Measurements from ENCODE around the gene TOX4. TPM values are rescaled to one million over a fixed set of nuclear protein-coding genes. Genes with fewer than 3 reads are reported as not detected.
A peak's percentile ranks its signal among the peaks of the same experiment; 100 is the strongest.

The TOX4 gene
- total RNA-seq, 2 donors from 2014 or later, result 56.1 to 67.3 TPM

GRCh38 chr14:21498540-21499526 lies 21.8 kb downstream of the TOX4 start:
- intact Hi-C loops (cut with DNase I), result loop anchor here in 1 of 2 donors (5.0 kb wide), 1 partner anchor 58 kb away; no protein-coding TSS in a partner anchor

GRCh38 chr14:21501568-21501967 lies 24.6 kb downstream of the TOX4 start:
- no peak for DNase-seq (ENCODE audit: low spot score)
- intact Hi-C loops (cut with DNase I), result no loop called here

More at GRCh38 chr14:21498540-21499526, 21.8 kb downstream of the TOX4 start:
- no peak for DNase-seq (ENCODE audit: low spot score)

DNA sequence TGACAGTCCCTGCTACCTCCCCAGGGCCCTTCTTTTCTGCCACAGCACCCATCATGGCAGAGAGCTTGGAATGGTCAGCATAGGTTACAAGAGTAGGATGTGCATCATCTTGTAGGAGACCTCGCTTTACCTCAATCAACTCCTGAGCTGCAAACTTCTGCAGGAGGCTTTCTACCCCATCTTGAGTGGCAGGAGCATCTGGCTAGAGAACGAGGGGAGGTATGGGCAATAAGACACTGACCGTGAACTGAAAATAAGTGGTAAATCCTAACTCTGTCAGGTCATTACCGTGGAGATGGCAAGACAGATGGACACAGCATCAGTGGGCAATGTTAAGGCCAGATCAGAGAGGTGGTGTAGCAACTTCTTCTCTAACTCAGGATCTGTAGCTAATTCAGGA lies 26.4 kb downstream of the TOX4 start:
- intact Hi-C loops (cut with DNase I), result no loop called here
- no peak for DNase-seq (ENCODE audit: low spot score)

DNA sequence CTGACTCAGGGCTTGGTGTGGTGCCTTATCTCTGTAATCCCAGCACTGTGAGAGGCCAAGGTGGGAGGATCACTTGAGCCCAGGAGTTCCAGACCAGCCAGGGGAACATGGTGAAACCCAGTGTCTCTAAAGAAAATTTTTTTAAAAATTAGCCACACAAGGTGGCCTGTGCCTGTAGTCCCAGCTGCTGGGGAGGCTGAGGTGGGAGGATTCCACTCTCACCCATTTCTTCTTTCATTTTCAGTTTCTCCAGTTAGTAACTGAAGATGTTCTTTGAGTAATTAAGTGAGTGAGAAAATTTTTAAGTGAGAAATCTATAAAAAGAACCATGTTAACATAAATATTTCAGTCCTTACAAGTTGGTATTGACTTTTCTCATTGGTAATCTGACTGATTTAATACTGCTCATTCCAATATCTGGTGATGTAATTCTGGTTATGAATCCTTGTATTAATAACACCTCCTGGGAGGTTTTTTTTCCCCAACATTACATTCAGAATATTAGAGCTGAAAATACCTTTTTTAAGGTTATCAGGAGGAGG lies 28.1 kb downstream of the TOX4 start:
- DNase-seq (ENCODE audit: low spot score), result no peak
- intact Hi-C loops (cut with DNase I), result no loop called here

DNA sequence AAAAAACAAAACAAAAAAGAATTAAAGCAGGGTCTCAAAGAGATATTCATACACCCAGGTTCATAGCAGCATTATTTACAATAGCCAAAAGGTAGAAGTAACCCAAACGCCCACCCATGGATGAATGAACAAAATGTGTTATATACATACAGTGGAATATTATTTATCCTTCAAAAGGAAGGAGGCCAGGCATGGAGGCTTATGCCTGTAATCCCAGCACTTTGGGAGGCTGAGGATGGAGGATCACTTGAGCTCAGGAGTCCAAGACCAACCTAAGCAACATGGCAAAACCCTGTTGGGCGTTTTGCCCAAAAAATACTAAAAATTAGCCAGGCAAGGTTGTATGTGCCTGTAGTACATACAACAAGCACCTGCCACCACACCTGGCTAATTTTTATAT lies 29.6 kb downstream of the TOX4 start:
- intact Hi-C loops (cut with DNase I), result no loop called here

GRCh38 chr14:21509432-21510143 lies 32.6 kb downstream of the TOX4 start:
- no peak for DNase-seq (ENCODE audit: low spot score)
- intact Hi-C loops (cut with DNase I), result no loop called here

More for the DNA sequence above, 29.6 kb downstream of the TOX4 start:
- no peak for DNase-seq (ENCODE audit: low spot score)

DNA sequence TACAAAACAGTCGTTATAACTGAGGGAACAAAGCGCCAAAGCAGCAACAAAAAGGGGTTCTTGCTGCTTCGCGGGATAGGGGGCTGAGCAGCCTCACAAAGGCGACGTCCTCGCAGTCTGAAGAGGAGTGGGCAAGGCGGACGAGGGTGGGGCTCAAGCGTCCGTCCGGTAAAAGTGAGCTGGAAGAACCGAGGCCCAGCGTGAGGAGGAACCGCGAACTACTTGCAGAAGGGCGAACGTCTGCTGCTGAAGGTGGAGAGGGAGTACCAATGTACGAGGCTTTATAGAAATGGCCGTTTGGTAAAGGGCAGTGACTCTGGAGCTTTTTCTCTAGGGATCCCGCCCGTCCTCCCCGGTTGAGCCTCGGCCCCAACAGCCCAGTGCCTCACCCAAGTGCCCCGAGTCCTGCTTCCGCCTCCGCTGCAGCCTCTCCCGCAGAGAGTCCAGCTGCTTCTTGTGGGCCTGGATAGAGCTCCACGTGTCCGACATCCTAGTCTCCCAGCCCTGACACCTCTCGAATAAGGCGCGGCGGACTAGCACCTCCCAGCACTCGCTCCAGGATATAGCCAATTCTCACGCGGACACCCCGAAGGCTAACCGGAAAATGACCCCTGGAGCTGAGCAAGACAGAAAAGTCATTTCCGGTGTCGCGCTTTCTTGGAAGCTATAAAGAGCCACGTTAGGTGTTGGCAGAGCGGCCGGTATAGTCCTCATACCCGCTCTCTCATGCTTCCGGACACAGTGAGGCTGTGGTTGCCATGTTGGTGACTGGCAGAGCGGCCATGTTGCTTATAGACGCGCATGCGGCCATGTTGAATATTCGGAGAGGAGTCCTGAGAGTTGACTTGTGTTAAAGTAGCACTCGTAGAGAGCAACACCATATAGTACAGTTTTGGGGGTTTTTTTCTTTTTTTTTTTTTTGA lies 34.0 kb downstream of the TOX4 start, which contains the start of gene METTL3:
Gene METTL3, minus strand, starts transcription at position 606 of the 923 bp plus-strand sequence. Its CDS starts 117 bp downstream, at position 489.
- intact Hi-C loops (cut with DNase I), result no loop called here
- peak; percentile 99 for DNase-seq (ENCODE audit: low spot score)

DNA sequence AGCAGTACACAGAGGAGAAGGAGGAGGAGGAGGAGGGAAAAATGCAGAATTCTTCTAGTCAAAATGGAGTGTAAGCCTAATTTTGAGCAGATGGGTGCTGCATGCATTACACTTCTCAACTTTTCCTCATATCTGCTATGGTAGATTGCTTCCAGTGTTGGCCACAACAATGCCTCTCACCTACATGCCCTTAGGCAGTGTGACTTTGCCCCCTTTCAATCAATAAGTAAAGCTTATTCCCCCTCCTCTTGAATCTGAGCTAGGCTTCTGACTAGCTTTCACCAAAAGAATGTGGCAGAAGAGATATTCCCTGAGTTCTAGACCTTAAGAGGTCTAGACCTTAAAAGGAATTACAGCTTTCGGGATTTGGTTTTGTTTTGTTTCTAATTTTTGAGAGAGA lies 37.3 kb downstream of the TOX4 start:
- no peak for DNase-seq (ENCODE audit: low spot score)
- intact Hi-C loops (cut with DNase I), result no loop called here

DNA sequence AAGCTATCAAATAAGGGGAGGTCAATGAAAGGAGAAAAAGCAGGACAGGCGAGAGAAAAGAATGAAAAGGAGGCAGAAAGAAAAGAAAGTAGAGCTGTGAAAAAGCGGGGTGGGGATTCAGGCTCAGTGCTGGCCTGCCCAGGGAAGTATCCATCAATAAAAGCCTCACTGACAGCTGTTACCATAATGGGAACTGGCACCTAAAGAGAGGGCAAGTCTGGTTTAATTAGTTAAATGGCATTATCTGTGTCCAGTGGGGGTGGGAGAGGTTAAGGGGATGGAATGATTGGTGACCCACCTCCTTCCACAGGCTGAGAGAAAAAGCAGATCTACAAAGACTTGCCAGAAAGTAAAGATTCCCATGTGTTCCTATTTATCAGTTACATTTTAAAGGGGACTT lies 41.7 kb downstream of the TOX4 start:
- intact Hi-C loops (cut with DNase I), result no loop called here
- DNase-seq (ENCODE audit: low spot score), result no peak

DNA sequence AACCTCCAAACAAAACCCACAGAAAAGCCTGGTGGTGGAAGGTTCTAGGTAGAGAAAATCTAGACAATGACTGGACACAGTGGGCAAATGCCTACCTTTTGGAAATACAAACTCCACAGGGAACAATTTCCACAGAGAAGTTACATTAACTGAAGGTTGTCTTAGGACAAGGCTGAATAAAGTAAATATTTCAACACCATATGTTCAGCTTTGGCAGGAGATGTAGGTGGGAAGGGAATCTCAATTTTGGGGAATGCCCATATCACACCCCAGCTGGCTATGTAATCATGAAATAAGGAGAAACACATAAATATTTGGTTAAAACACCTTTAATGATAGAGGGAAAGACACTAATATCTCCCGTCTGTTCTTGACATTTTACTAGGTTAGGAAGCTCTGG lies 43.8 kb downstream of the TOX4 start:
- no peak for DNase-seq (ENCODE audit: low spot score)
- intact Hi-C loops (cut with DNase I), result no loop called here

- no peak for DNase-seq (ENCODE audit: low spot score)
- intact Hi-C loops (cut with DNase I), result no loop called here
Observed at GRCh38 chr14:21521501-21521900, 44.5 kb downstream of the TOX4 start.

DNA sequence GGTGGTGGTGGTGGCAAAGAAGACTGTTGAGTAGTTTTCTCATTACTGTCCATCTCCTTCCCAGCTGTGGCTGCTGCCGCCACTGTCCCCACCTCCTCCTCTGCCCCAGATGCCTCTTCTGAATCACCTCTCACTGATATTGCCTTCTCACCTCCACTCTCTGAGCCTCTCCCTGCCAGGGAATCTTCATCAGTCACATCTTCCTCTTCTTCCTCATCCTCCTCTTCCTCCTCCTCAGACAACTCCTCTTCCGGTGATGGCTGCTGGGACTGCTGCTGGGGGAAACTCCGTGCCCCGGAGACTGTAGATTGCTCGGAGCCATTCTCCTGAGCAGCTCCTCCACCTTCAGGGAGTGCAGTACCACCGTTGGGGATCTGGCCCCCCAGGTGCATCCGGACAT lies 46.2 kb downstream of the TOX4 start:
- intact Hi-C loops (cut with DNase I), result no loop called here
- no peak for DNase-seq (ENCODE audit: low spot score)

DNA sequence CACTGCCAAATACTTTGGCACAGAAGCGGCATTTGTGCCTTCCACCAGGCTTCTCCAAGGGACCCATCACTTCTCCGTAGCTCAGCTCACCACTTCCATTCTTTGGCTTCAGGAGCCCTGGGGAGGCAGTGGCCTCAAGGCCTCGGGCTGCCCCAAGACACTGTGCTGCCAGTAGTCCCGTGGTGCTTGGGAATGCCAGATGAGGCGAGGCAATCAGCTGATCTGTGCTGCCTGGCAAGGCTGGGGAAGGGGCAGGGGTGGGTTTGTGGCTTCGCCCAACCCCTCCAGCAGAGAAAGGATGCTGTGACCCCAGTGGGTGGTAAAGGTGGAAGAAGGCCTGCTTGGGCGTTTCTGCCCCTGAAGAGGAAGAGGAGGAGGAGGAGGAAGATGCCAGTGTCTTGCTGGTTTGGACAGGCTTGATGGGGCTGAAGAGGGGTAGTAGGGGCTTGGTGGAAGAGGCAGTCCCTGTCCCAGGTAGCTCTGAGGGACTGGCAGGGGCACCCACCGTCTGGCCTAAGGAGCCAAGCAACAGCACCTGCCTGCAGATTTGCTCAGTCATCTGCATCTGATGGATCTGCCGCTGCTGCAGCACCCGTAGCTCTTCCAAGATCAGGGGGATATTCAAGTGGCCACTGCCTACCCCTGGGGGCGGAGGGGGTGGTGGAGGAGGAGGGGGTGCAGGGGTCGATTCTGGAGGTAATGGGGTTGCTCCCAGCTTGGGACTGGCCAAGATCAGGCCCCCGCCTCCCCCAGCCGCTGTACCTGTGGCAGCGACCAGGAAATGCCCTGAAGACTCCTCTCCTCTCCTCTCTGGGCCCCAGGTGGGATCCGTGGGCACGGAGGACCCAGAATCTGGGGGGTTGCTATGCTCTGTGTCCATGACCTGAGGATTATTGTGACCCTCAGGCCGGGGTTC lies 47.8 kb downstream of the TOX4 start:
- intact Hi-C loops (cut with DNase I), result no loop called here
- DNase-seq (ENCODE audit: low spot score), result no peak

DNA sequence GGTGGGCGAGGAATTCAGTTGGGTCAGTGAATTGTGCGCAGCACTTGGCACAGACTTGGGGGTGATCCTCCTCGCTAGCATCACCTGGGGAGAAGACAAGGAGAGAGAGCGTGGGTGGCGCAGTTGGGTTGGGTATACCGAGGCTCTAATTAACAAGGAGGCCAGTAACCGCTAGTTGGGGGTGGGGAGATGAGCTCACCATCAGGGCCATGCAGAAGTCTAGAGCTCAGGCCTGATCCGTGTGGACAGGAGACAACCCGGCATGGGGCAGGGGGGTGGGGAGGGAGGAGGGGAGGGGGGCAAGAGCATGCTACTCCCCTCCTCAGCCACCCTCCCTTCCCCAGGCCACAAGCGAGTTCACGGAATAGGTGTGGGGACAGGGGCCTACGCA lies 48.6 kb downstream of the TOX4 start:
- intact Hi-C loops (cut with DNase I), result no loop called here
- DNase-seq (ENCODE audit: low spot score), result no peak

DNA sequence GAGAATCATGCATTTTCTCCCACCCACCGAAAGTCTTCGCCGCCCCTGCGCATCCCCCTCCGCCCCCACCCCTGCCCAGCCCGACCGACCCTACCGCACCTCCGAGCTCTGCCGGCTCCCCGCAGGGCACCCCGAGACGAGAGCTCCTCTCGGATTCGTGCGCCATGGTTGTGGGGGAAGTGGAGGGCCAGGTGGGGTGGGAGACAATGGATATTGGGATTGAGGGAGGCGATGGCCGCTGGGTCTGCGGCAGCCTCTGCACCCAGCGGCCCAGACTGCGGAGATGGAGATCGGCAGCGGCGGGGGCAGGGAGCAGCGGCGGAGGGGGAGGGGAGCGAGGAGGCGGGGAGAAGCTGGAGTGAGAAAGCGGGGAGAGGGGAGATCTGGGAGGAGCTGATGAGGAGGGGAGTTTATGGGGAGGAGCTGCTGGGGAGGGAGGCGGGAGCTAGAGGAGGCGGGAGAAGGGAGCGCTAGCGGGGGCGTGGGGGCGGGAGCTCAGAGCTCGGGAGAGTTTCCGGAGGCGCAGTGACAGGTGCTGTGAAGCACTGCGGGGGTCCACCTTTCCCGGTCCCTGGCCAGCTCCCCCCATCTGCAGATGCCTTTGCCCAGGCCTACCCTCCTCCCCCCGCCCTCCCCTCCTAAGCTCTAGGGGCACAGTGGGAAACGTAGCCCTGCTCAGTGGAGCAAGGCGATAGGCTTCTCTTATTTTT lies 49.1 kb downstream of the TOX4 start, which contains the start of gene SALL2:
Gene SALL2, minus strand, starts transcription at position 385 of the 710 bp plus-strand sequence. Its CDS starts 219 bp downstream, at position 166.
- DNase-seq (ENCODE audit: low spot score), result peak; percentile 82
- intact Hi-C loops (cut with DNase I), result no loop called here

DNA sequence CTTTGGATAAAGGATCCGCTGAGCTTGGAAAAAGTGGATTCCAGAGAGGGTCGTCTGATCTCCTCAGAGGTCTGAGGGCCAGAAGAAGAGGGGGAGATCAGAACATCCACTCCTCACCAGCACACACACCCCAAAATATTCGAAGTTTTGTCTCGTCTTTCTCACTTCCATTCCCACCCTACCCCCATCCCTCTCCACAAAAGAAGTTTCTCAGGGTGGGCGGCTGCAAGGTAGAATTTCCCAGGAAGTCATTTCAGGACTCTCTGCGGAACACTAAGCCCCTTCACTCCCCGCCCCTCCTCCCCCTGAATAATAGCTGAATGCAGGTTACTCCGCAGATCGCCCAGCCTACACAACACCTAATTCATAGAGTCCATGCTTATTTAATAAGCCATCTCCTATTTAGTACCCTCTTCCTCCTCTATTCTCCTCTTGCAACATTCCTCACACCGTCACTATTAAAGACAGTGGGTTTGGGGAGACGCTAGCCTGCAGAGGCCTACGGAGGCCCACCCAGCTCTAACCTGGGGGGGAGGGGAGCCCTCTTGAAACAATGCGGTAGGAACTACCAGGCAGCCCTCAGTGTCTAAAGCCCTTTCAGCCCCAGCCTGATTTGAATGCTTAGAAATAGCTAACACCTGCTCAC lies 49.8 kb downstream of the TOX4 start:
- intact Hi-C loops (cut with DNase I), result no loop called here

DNA sequence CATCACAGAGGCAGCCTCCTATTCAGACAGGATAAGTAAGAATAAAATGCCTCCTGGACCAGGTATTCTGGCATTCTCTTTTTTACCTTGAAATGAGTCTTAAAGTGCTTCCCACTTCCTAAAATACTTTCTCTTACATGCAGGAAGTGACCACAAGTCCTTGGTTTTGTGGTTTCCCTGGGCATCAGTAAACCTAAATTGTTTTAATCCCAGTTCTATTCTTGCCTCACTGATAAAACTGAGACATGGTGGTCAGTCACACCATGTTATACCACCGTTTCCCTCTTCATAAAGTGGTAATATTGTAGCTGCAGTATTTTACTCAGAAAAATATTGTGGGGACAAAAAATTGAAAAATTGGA lies 50.3 kb downstream of the TOX4 start:
- DNase-seq (ENCODE audit: low spot score), result no peak
- intact Hi-C loops (cut with DNase I), result no loop called here

More for the DNA sequence above, 49.8 kb downstream of the TOX4 start:
- DNase-seq (ENCODE audit: low spot score), result no peak

All from posterior vena cava (tissue), 2 donors.